ENCODE data around the gene TXNDC2. TPM values are rescaled to one million over a fixed set of nuclear protein-coding genes. Genes with fewer than 3 reads are reported as not detected.

The TXNDC2 gene
- total and polyA plus RNA-seq, 9 of the 15 experiments (the other 6 are each of a cell fraction or from before 2014, with no cell fraction given): 1.2 to 4.9 (median 2.3) TPM

GRCh38 chr18:9915291-9916076 is 29.7 kb downstream of the TXNDC2 start (continued):
- TF ChIP-seq SIX5 (IDR thresholded peaks at IDR 0.05; ENCODE audit: borderline replicate concordance in 1 of 2, insufficient read depth in 1 of 2, low read depth in 1 of 2, low read length in 2 of 2): no peak
- TF ChIP-seq ZNF445 (CRISPR knock-in tag; IDR thresholded peaks at IDR 0.05; ENCODE audit: low read depth): no peak
- TF ChIP-seq HMG20A (CRISPR knock-in tag; conservative IDR thresholded peaks at IDR 0.05): 0 out of 2 replicates have a peak, but pooled peaks have one; percentile 50
- TF ChIP-seq GTF3C2 (IDR thresholded peaks at IDR 0.05; ENCODE audit: borderline replicate concordance, extremely low read depth, insufficient read length): no peak
- TF ChIP-seq RCOR1 (IDR thresholded peaks at IDR 0.05; ENCODE audit: borderline replicate concordance in 1 of 2, low read depth in 2 of 2, low read length in 2 of 2): no peak
- no peak for TF ChIP-seq THRB (CRISPR knock-in tag; conservative IDR thresholded peaks at IDR 0.05)
- TF ChIP-seq ATF1 (CRISPR knock-in tag; IDR thresholded peaks at IDR 0.05): no peak
- TF ChIP-seq ATF1 (tag; IDR thresholded peaks at IDR 0.05): no peak
- TF ChIP-seq DMBX1 (CRISPR knock-in tag; IDR thresholded peaks at IDR 0.05; ENCODE audit: borderline replicate concordance): no peak
- no peak for TF ChIP-seq SRSF7 (optimal IDR thresholded peaks at IDR 0.05; ENCODE audit: low read depth, low read length)
- no peak for TF ChIP-seq FOXJ3 (CRISPR knock-in tag; IDR thresholded peaks at IDR 0.05)
- no peak for TF ChIP-seq YY1 (IDR thresholded peaks at IDR 0.05; ENCODE audit: borderline replicate concordance in 1 of 3, control insufficient read depth in 1 of 3, extremely low read depth in 1 of 3, insufficient read depth in 3 of 3, insufficient read length in 1 of 3, insufficient replicate concordance in 2 of 3, low read depth in 1 of 3, low read length in 2 of 3)
- TF ChIP-seq MCM2 (IDR thresholded peaks at IDR 0.05; ENCODE audit: low read depth): no peak
- TF ChIP-seq CEBPB (tag; IDR thresholded peaks at IDR 0.05): peak; percentile 89
- TF ChIP-seq RFX7 (CRISPR knock-in tag; IDR thresholded peaks at IDR 0.05): no peak
- no peak for TF ChIP-seq PCBP2 (IDR thresholded peaks at IDR 0.05; ENCODE audit: low read depth, low read length, poor library complexity, severe bottlenecking)
- peak; percentile 35; the same call in 1 of the 2 replicates for TF ChIP-seq GTF2F1 (IDR thresholded peaks at IDR 0.05; ENCODE audit: low read depth, low read length)
- no peak for TF ChIP-seq SOX6 (IDR thresholded peaks at IDR 0.05)
- TF ChIP-seq RBM14 (IDR thresholded peaks at IDR 0.05; ENCODE audit: borderline replicate concordance, insufficient read depth, low read depth, low read length): no peak
- TF ChIP-seq NR2C2 (CRISPR knock-in tag; IDR thresholded peaks at IDR 0.05): no peak
- no peak for TF ChIP-seq NR2C2 (tag; IDR thresholded peaks at IDR 0.05)
- no peak; the same call in 1 of the 2 replicates for TF ChIP-seq HEY1 (CRISPR knock-in tag; IDR thresholded peaks at IDR 0.05; ENCODE audit: borderline replicate concordance)
- no peak for TF ChIP-seq ZNF431 (CRISPR knock-in tag; IDR thresholded peaks at IDR 0.05)
- no peak for TF ChIP-seq CTBP1 (IDR thresholded peaks at IDR 0.05; ENCODE audit: borderline replicate concordance)

Measured in K562 (cell line).